GM12878 (cell line): ENCODE measurements around the gene CCDC190. TPM values are rescaled to one million over a fixed set of nuclear protein-coding genes. Genes with fewer than 3 reads are reported as not detected.

Experiments used
- ATAC-seq: fragments of 200-7000 bp; cut with Tn5 transposase; 3 replicates; pipeline ENCODE4 v1.9.1; 2020; ENCODE audit warnings: mild to moderate bottlenecking, moderate library complexity
- BruUV-seq: library from RNA; stranded (reverse); fragments of 400-500 nt; replicated peaks from 2 replicates; lab custom pipeline; 2021; lab: Mats Ljungman, UMichigan
- CTCF ChIA-PET: fragments of 300-600 bp; sonication (Branson Sonifier 250); formaldehyde crosslinking; extraction: SDS; loops from one replicate; lab custom pipeline; 2021; ENCODE audit warnings: inconsistent platforms; lab: Yijun Ruan, JAX
- POLR2A ChIA-PET: fragments of 350-600 bp; formaldehyde crosslinking; extraction: SDS; loops from one replicate; lab custom pipeline; 2021; ENCODE audit warnings: inconsistent platforms; lab: Charles Lee
- RAD21 ChIA-PET: fragments of 300-600 bp; sonication (Branson Sonifier 250); formaldehyde crosslinking; loops from one replicate; lab custom pipeline; 2023; ENCODE audit warnings: antibody characterized with exemption; ENCODE audit not compliant: unreplicated experiment; lab: Charles Lee
- SMC1A ChIA-PET: fragments of 300-600 bp; sonication (Branson Sonifier 250); formaldehyde crosslinking; loops from one replicate; lab custom pipeline; 2023; ENCODE audit not compliant: unreplicated experiment, uncharacterized antibody; lab: Charles Lee
- DNase-seq: peaks from one replicate; pipeline ENCODE4 v3.0.0-alpha.2; 2011; ENCODE audit warnings: low read depth, low spot score
- FAIRE-seq: peaks from 3 replicates; lab custom pipeline; 2011; peaks lifted over from hg19 to GRCh38; lab: Jason Lieb, UNC
- H2AFZ ChIP-seq: 2 replicates; pipeline ENCODE4 v1.6.0; 2011; ENCODE audit warnings: low read depth, low read length, control low read depth; ENCODE audit not compliant: control insufficient read depth
- H3K27ac ChIP-seq: 2 replicates; pipeline ENCODE4 v1.5.1; 2011; ENCODE audit warnings: control low read depth; ENCODE audit not compliant: control insufficient read depth, insufficient read depth
- H3K27me3 ChIP-seq, 2 experiments: replicated peaks in 1 of 2; 2 replicates each; pipeline versions ENCODE4 v1.6.0 to v1.6.1; 2011; ENCODE audit warnings: low read length in 1 of 2; ENCODE audit not compliant: control insufficient read depth in 2 of 2, insufficient read depth in 2 of 2
- H3K36me3 ChIP-seq, 2 experiments: 2 replicates each; pipeline ENCODE4 v1.5.1; 2011; ENCODE audit warnings: low read length in 1 of 2; ENCODE audit not compliant: control insufficient read depth in 2 of 2, insufficient read depth in 2 of 2
- H3K4me1 ChIP-seq: 2 replicates; pipeline ENCODE4 v1.6.1; 2011; ENCODE audit warnings: mild to moderate bottlenecking, low read length, moderate library complexity, mixed read lengths; ENCODE audit not compliant: control insufficient read depth, insufficient read depth
- H3K4me2 ChIP-seq: 2 replicates; pipeline ENCODE4 v1.6.0; 2011; ENCODE audit warnings: control low read depth; ENCODE audit not compliant: control insufficient read depth, insufficient read depth
- H3K4me3 ChIP-seq: fragments of 200-600 bp; sonication (generic); 2 replicates; pipeline ENCODE4 v1.5.1; 2016
- H3K79me2 ChIP-seq: 2 replicates; pipeline ENCODE4 v1.6.0; 2011; ENCODE audit warnings: low read length; ENCODE audit not compliant: control insufficient read depth, insufficient read depth
- H3K9ac ChIP-seq: 2 replicates; pipeline ENCODE4 v1.8.0; 2011; ENCODE audit warnings: low read length, control low read depth, mixed read lengths; ENCODE audit not compliant: control insufficient read depth, insufficient read depth
- H3K9me3 ChIP-seq: replicated peaks from 3 replicates; pipeline ENCODE4 v1.5.1; 2011; ENCODE audit warnings: mild to moderate bottlenecking, low read length; ENCODE audit not compliant: control insufficient read depth, insufficient read depth
- H4K20me1 ChIP-seq: 2 replicates; pipeline ENCODE4 v1.6.0; 2011; ENCODE audit not compliant: control insufficient read depth, insufficient read depth
- CEBPB ChIP-seq, 2 experiments: fragments of 150-350 bp in 1 of 2; IDR thresholded peaks; 2 replicates each; pipeline ENCODE4 v1.6.1; 2012 to 2014; ENCODE audit warnings: low read depth in 2 of 2, low read length in 2 of 2, borderline replicate concordance in 1 of 2, inconsistent platforms in 1 of 2
- CTCF ChIP-seq, 3 experiments: IDR thresholded peaks in 2 of 3; conservative IDR thresholded peaks in 1 of 3; 2 replicates each; pipeline ENCODE4 v1.5.1; 2011; ENCODE audit warnings: low read depth in 3 of 3, low read length in 3 of 3, mild to moderate bottlenecking in 3 of 3, control low read depth in 2 of 3, moderate library complexity in 2 of 3, inconsistent platforms in 1 of 3, mixed read lengths in 1 of 3; ENCODE audit not compliant: control insufficient read depth in 2 of 3, insufficient read depth in 1 of 3; ENCODE audit errors: extremely low read depth in 1 of 3
- HDAC6 ChIP-seq: fragments of 200-600 bp; sonication (generic); IDR thresholded peaks from one replicate; pipeline ENCODE4 v1.8.0; 2017; ENCODE audit warnings: antibody characterized with exemption; ENCODE audit not compliant: unreplicated experiment
- MXI1 ChIP-seq: fragments of 150-350 bp; IDR thresholded peaks from 2 replicates; pipeline ENCODE4 v1.6.1; 2011; ENCODE audit warnings: low read depth, mild to moderate bottlenecking, inconsistent platforms, low read length, improper control_type of control experiment
- WGBS: methylation state at CpG from one replicate; pipeline ENCODE4 v1.1.6; 2016; ENCODE audit warnings: low lambda C conversion rate; ENCODE audit not compliant: insufficient replicate concordance, insufficient coverage; ENCODE audit errors: missing lambda C conversion rate; 5-methylcytosine and 5-hydroxymethylcytosine counted together
- in situ Hi-C: fragments of 300-500 bp; cut with MboI; formaldehyde crosslinking; loops from 9 replicates; pipeline ENCODE4 v1.14.3; 2018; ENCODE audit warnings: mixed read lengths
- intact Hi-C: fragments of 100-400 bp; cut with micrococcal nuclease; formaldehyde crosslinking; loops from one replicate; pipeline ENCODE4 v1.14.2; 2022; ENCODE audit not compliant: unreplicated experiment
- polyA plus RNA-seq, 11 experiments: library from polyadenylated mRNA; depleted of rRNA in 4 of 11; unstranded in 6 of 11; stranded (reverse) in 5 of 11; fragments of >200 nt; fragmentation: Nextera tagmentation in 4 of 11; fragmentation: Illumina TruSeq in 1 of 11; extraction: Ambion mirVana in 4 of 11; extraction: Trizol in 1 of 11; gene quantifications; 1 replicate in 1 of 11; 2 replicates in 10 of 11; pipeline versions ENCODE4 v1.2.1 to v1.2.3, GENCODE V29; 2011 to 2016; ENCODE audit warnings: inconsistent platforms in 2 of 11, missing spikeins in 2 of 11, low read depth in 1 of 11
- total RNA-seq, 4 experiments: library from RNA; depleted of rRNA in 3 of 4; stranded (reverse); fragments of >200 nt in 3 of 4; fragmentation: Illumina TruSeq in 1 of 4; extraction: Trizol in 1 of 4; gene quantifications; 2 replicates each; pipeline versions ENCODE4 v1.2.1 to v1.2.3, GENCODE V29; 2013 to 2021

CCDC190 gene
- total and polyA plus RNA-seq, 10 of the 15 experiments (the other 5 are each of a cell fraction or from before 2014, with no cell fraction given) = not detected

DNA sequence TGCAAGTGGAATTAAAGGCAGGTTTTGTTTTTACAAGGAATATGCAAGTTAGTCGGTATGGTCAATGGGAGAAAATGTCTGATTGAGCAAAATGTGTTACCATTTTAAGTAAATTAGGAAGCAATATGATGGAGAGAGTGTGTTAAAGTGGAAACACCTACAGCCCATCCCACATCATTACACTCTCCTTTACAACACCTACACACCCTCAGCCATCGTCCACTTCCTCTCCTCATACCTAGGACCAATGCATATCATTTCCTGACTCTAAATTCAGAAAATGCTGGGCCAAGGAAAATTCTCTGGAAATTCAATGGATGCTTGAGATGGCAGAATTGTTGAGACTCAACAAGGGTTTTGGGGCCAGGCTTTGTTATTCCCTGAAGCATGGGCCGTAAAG lies 16.4 kb upstream of the CCDC190 start:
- Histone ChIP-seq H3K9ac (no peak overlapping the region), H3K4me3 (no peak overlapping the region), H3K9me3 (no peaks in the 10 kb centered on the region), H3K36me3 (no peaks in the 10 kb centered on the region), H3K4me2 (no peak overlapping the region), H3K27ac (no peak overlapping the region), H3K27me3 (peaks cover 0 to 2% of the 10 kb centered on the region in 2 experiments; a peak in 2 of 4 replicates), H4K20me1 (no peaks in the 10 kb centered on the region), H2AFZ (no peak overlapping the region), H3K4me1 (no peaks in the 10 kb centered on the region), H3K79me2 (no peaks in the 10 kb centered on the region)
- no peak for FAIRE-seq
- intact Hi-C loops = loop anchor here (10.0 kb wide), 1 partner anchor 197 kb away; no protein-coding TSS in a partner anchor
- RAD21 ChIA-PET = no interaction called here
- no TSS peak for BruUV-seq
- DNase-seq = no peak
- CTCF ChIA-PET = interaction anchor here (1.1 to 2.4 kb wide), 4 partner anchors 23 to 440 kb away, joined by 4 to 17 read pairs (median 12); no protein-coding TSS in a partner anchor
- 34% methylated on average over 3 of the region's 3 CpGs for WGBS
- no peak for ATAC-seq
- POLR2A ChIA-PET = no interaction called here
- TF ChIP-seq CEBPB (IDR thresholded peaks at IDR 0.05; ENCODE audit: borderline replicate concordance in 1 of 2, low read depth in 2 of 2, low read length in 2 of 2) (no peak), MXI1 (no peak), CTCF (IDR thresholded peaks at IDR 0.05 in 2 of 3, conservative IDR thresholded peaks at IDR 0.05 in 1 of 3; ENCODE audit: control insufficient read depth in 2 of 3, extremely low read depth in 1 of 3, insufficient read depth in 1 of 3, low read depth in 3 of 3, low read length in 3 of 3) (no peak), HDAC6 (no peak)
- in situ Hi-C loops = loop anchor here (25.0 kb wide), 1 partner anchor 110 kb away; no protein-coding TSS in a partner anchor
- SMC1A ChIA-PET = no interaction called here
